Activated CD4-positive, alpha-beta T cell treated with anti-CD3 and anti-CD28 coated beads, Interleukin-2, amount 10 ng/mL, durations not matched to agents 7 days and 5 days (primary cell): ENCODE results near the gene STX2. TPM values are rescaled to one million over a fixed set of nuclear protein-coding genes. Genes with fewer than 3 reads are reported as not detected.
"Not testable (repeated sequence)": the region's sequence is repeated elsewhere in the genome, so short reads cannot be mapped to it uniquely, and the experiment has no call there.

Source experiments
- CTCF ChIA-PET: fragments of 350-600 bp; sonication (Branson Sonifier 250); formaldehyde crosslinking; loops from one replicate; lab custom pipeline; 2021; ENCODE audit warnings: antibody characterized with exemption; lab: Charles Lee
- POLR2A ChIA-PET: fragments of 350-600 bp; sonication (Branson Sonifier 250); formaldehyde crosslinking; loops from one replicate; lab custom pipeline; 2021; ENCODE audit warnings: antibody characterized with exemption; lab: Charles Lee
- DNase-seq: peaks from one replicate; pipeline ENCODE4 v3.0.0-alpha.2; 2020
- H3K27ac Mint-ChIP-seq: one replicate; pipeline ENCODE4 v1.8.0; 2021; ENCODE audit warnings: mild to moderate bottlenecking, moderate library complexity, mixed read lengths
- H3K27me3 Mint-ChIP-seq: one replicate; pipeline ENCODE4 v1.8.0; 2021; ENCODE audit warnings: mixed read lengths
- H3K36me3 Mint-ChIP-seq: one replicate; pipeline ENCODE4 v1.8.0; 2021; ENCODE audit warnings: low read depth, mixed read lengths
- H3K4me1 Mint-ChIP-seq: one replicate; pipeline ENCODE4 v1.8.0; 2021; ENCODE audit warnings: mixed read lengths
- H3K4me3 Mint-ChIP-seq: one replicate; pipeline ENCODE4 v1.8.0; 2021; ENCODE audit warnings: mild to moderate bottlenecking, moderate library complexity, mixed read lengths
- H3K9me3 Mint-ChIP-seq: one replicate; pipeline ENCODE4 v1.8.0; 2021; ENCODE audit warnings: mixed read lengths
- total RNA-seq, 2 experiments: library from RNA; stranded (reverse); gene quantifications; one replicate each; pipeline ENCODE4 v1.2.3, GENCODE V29; 2021

Gene STX2
- total RNA-seq, 2 experiments from 2014 or later = 23.2 to 25.5 TPM

- H3K27me3 Mint-ChIP-seq = peaks cover 2% of the 10 kb centered on the region
- ChIA-PET POLR2A (no interaction called here), CTCF (interaction anchor here (0.5 to 0.6 kb wide), 2 partner anchors 42 to 115 kb away, joined by 3 read pairs; no protein-coding TSS in a partner anchor)
- H3K9me3 Mint-ChIP-seq = no peaks in the 10 kb centered on the region
- H3K27ac Mint-ChIP-seq = peak overlapping the region; percentile 41
- peaks cover 11% of the 10 kb centered on the region for H3K4me1 Mint-ChIP-seq
- no peaks in the 10 kb centered on the region for H3K36me3 Mint-ChIP-seq
- DNase-seq = peak; percentile 61
- peak overlapping the region; percentile 33 for H3K4me3 Mint-ChIP-seq
Measured at GRCh38 chr12:130761537-130762318, 77.3 kb downstream of the STX2 start.

GRCh38 chr12:130754234-130754901, 84.7 kb downstream of the STX2 start:
- DNase-seq = no peak
- no peaks in the 10 kb centered on the region for H3K27me3 Mint-ChIP-seq
- ChIA-PET CTCF (no interaction called here), POLR2A (no interaction called here)
- peak overlapping the region; percentile 81 for H3K27ac Mint-ChIP-seq
- peaks cover 7% of the 10 kb centered on the region for H3K4me1 Mint-ChIP-seq
- H3K9me3 Mint-ChIP-seq = peaks cover 6% of the 10 kb centered on the region
- H3K36me3 Mint-ChIP-seq = peaks cover 5% of the 10 kb centered on the region
- no peak overlapping the region for H3K4me3 Mint-ChIP-seq

- Mint-ChIP-seq H3K9me3 (peaks cover 6% of the 10 kb centered on the region), H3K36me3 (peaks cover 5% of the 10 kb centered on the region), H3K27me3 (peaks cover 2% of the 10 kb centered on the region), H3K27ac (no peak overlapping the region), H3K4me1 (peaks cover 10% of the 10 kb centered on the region), H3K4me3 (no peak overlapping the region)
- no peak for DNase-seq
- POLR2A ChIA-PET = no interaction called here
- CTCF ChIA-PET = no interaction called here
Measured at GRCh38 chr12:130752692-130753230, 86.3 kb downstream of the STX2 start.

- CTCF ChIA-PET, H3K36me3 Mint-ChIP-seq, POLR2A ChIA-PET, DNase-seq, H3K4me3 Mint-ChIP-seq, H3K27me3 Mint-ChIP-seq, H3K9me3 Mint-ChIP-seq, H3K27ac Mint-ChIP-seq: not testable (repeated sequence)
- H3K4me1 Mint-ChIP-seq = peaks cover 11% of the 10 kb centered on the region
Measured at GRCh38 chr12:130752037-130752436, 87.0 kb downstream of the STX2 start.

- no peak for DNase-seq
- H3K27ac Mint-ChIP-seq = no peak overlapping the region
- peaks cover under 1% of the 10 kb centered on the region for H3K9me3 Mint-ChIP-seq
- H3K4me3 Mint-ChIP-seq = no peak overlapping the region
- CTCF ChIA-PET = interaction anchor here (0.5 to 1.2 kb wide), 3 partner anchors 255 to 701 kb away, joined by 3 to 4 read pairs (median 3); no protein-coding TSS in a partner anchor
- H3K36me3 Mint-ChIP-seq = no peaks in the 10 kb centered on the region
- H3K27me3 Mint-ChIP-seq = peaks cover 2% of the 10 kb centered on the region
- peaks cover 4% of the 10 kb centered on the region for H3K4me1 Mint-ChIP-seq
- POLR2A ChIA-PET = no interaction called here
Measured at GRCh38 chr12:130748786-130749185, 90.3 kb downstream of the STX2 start.

- no peak overlapping the region for H3K4me3 Mint-ChIP-seq
- H3K27ac Mint-ChIP-seq = no peak overlapping the region
- POLR2A ChIA-PET = no interaction called here
- peaks cover 4% of the 10 kb centered on the region for H3K4me1 Mint-ChIP-seq
- H3K36me3 Mint-ChIP-seq = no peaks in the 10 kb centered on the region
- CTCF ChIA-PET = interaction anchor here (0.5 to 1.2 kb wide), 6 partner anchors 9 to 1275 kb away, joined by 3 to 4 read pairs (median 3); no protein-coding TSS in a partner anchor
- peak; percentile 78 for DNase-seq
- peaks cover 2% of the 10 kb centered on the region for H3K9me3 Mint-ChIP-seq
- peaks cover 2% of the 10 kb centered on the region for H3K27me3 Mint-ChIP-seq
Measured at GRCh38 chr12:130747867-130748740, 90.9 kb downstream of the STX2 start.

- DNase-seq = no peak
- Mint-ChIP-seq H3K4me1 (peaks cover 4% of the 10 kb centered on the region), H3K9me3 (peaks cover 2% of the 10 kb centered on the region), H3K36me3 (no peaks in the 10 kb centered on the region), H3K27me3 (peaks cover 2% of the 10 kb centered on the region), H3K27ac (no peak overlapping the region), H3K4me3 (no peak overlapping the region)
- POLR2A ChIA-PET = no interaction called here
- CTCF ChIA-PET = no interaction called here
Measured at GRCh38 chr12:130746546-130746945, 92.5 kb downstream of the STX2 start.

GRCh38 chr12:130745921-130746320, 93.1 kb downstream of the STX2 start:
- no peak for DNase-seq
- ChIA-PET CTCF (no interaction called here), POLR2A (no interaction called here)
- no peaks in the 10 kb centered on the region for H3K36me3 Mint-ChIP-seq
- H3K9me3 Mint-ChIP-seq = peaks cover 2% of the 10 kb centered on the region
- H3K4me1 Mint-ChIP-seq = peaks cover 4% of the 10 kb centered on the region
- H3K27me3 Mint-ChIP-seq = peaks cover 2% of the 10 kb centered on the region
- H3K4me3 Mint-ChIP-seq = no peak overlapping the region
- H3K27ac Mint-ChIP-seq = no peak overlapping the region

- Mint-ChIP-seq H3K27ac (no peak overlapping the region), H3K4me3 (no peak overlapping the region), H3K4me1 (peaks cover 4% of the 10 kb centered on the region), H3K9me3 (peaks cover 2% of the 10 kb centered on the region), H3K36me3 (no peaks in the 10 kb centered on the region), H3K27me3 (peaks cover 2% of the 10 kb centered on the region)
- ChIA-PET POLR2A (no interaction called here), CTCF (no interaction called here)
- DNase-seq = no peak
Measured at GRCh38 chr12:130744274-130744673, 94.8 kb downstream of the STX2 start.

- no peak for DNase-seq
- no peak overlapping the region for H3K27ac Mint-ChIP-seq
- peaks cover 2% of the 10 kb centered on the region for H3K9me3 Mint-ChIP-seq
- H3K4me1 Mint-ChIP-seq = peaks cover 4% of the 10 kb centered on the region
- no peak overlapping the region for H3K4me3 Mint-ChIP-seq
- POLR2A ChIA-PET = no interaction called here
- no peaks in the 10 kb centered on the region for H3K36me3 Mint-ChIP-seq
- H3K27me3 Mint-ChIP-seq = peaks cover 2% of the 10 kb centered on the region
- CTCF ChIA-PET = interaction anchor here (0.5 kb wide), 1 partner anchor 629 kb away, joined by 3 read pairs; no protein-coding TSS in a partner anchor
Measured at GRCh38 chr12:130743606-130744005, 95.4 kb downstream of the STX2 start.

- POLR2A ChIA-PET = no interaction called here
- CTCF ChIA-PET = interaction anchor here (0.5 kb wide), 1 partner anchor 628 kb away, joined by 3 read pairs; no protein-coding TSS in a partner anchor
- peaks cover 4% of the 10 kb centered on the region for H3K4me1 Mint-ChIP-seq
Measured at GRCh38 chr12:130743176-130743575, 95.9 kb downstream of the STX2 start.

GRCh38 chr12:130742716-130743115, 96.3 kb downstream of the STX2 start:
- POLR2A ChIA-PET = no interaction called here
- H3K4me1 Mint-ChIP-seq = peaks cover under 1% of the 10 kb centered on the region
- H3K9me3 Mint-ChIP-seq = peaks cover 2% of the 10 kb centered on the region
- DNase-seq = no peak
- no peak overlapping the region for H3K27ac Mint-ChIP-seq
- H3K36me3 Mint-ChIP-seq = no peaks in the 10 kb centered on the region
- H3K27me3 Mint-ChIP-seq = no peaks in the 10 kb centered on the region
- CTCF ChIA-PET = no interaction called here
- H3K4me3 Mint-ChIP-seq = no peak overlapping the region

More at GRCh38 chr12:130743176-130743575, 95.9 kb downstream of the STX2 start:
- peaks cover 2% of the 10 kb centered on the region for H3K9me3 Mint-ChIP-seq
- DNase-seq = no peak
- peaks cover under 1% of the 10 kb centered on the region for H3K27me3 Mint-ChIP-seq
- no peaks in the 10 kb centered on the region for H3K36me3 Mint-ChIP-seq
- no peak overlapping the region for H3K27ac Mint-ChIP-seq
- H3K4me3 Mint-ChIP-seq = no peak overlapping the region
